Naive thymus-derived CD4-positive, alpha-beta T cell (primary cell): ENCODE measurements around the gene RNF13. TPM values are rescaled to one million over a fixed set of nuclear protein-coding genes. Genes with fewer than 3 reads are reported as not detected.

Experiments used
- ATAC-seq: fragments of 150-1000 bp; cut with Tn5 transposase; 2 replicates; pipeline ENCODE4 v1.10.0; 2021; ENCODE audit warnings: mild to moderate bottlenecking, moderate library complexity
- CTCF ChIA-PET: fragments of 350-600 bp; sonication (Branson Sonifier 250); formaldehyde crosslinking; loops from one replicate; lab custom pipeline; 2021; ENCODE audit warnings: antibody characterized with exemption; lab: Charles Lee
- POLR2A ChIA-PET: fragments of 350-600 bp; sonication (Branson Sonifier 250); formaldehyde crosslinking; loops from one replicate; lab custom pipeline; 2021; ENCODE audit warnings: antibody characterized with exemption, inconsistent platforms; lab: Charles Lee
- DNase-seq, 9 donors: peaks; one replicate each; pipeline versions ENCODE4 v3.0.0 to v3.0.0-alpha.2; 2020 to 2022; ENCODE audit warnings: mixed read lengths in 1 of 9
- H3K27ac ChIP-seq: one replicate; pipeline ENCODE4 v1.7.0; 2013; ENCODE audit warnings: mild to moderate bottlenecking, low read depth, low read length, moderate library complexity
- H3K27me3 ChIP-seq, 2 donors: one replicate each; pipeline ENCODE4 v1.7.0; 2013; ENCODE audit warnings: low read length in 2 of 2, mild to moderate bottlenecking in 2 of 2, moderate library complexity in 2 of 2; ENCODE audit not compliant: control insufficient read depth in 2 of 2, insufficient read depth in 2 of 2
- H3K36me3 ChIP-seq, 3 experiments: 1 replicate in 2 of 3; 2 replicates in 1 of 3; pipeline ENCODE4 v1.7.0; 2013; ENCODE audit warnings: low read length in 3 of 3, mild to moderate bottlenecking in 3 of 3, moderate library complexity in 1 of 3; ENCODE audit not compliant: insufficient read depth in 3 of 3, control insufficient read depth in 2 of 3
- H3K4me1 ChIP-seq, 2 donors: one replicate each; pipeline ENCODE4 v1.7.0; 2013; ENCODE audit warnings: low read length in 2 of 2, mild to moderate bottlenecking in 2 of 2, moderate library complexity in 1 of 2; ENCODE audit not compliant: control insufficient read depth in 2 of 2, insufficient read depth in 2 of 2
- H3K4me3 ChIP-seq: 2 replicates; pipeline ENCODE4 v1.7.0; 2013; ENCODE audit warnings: mild to moderate bottlenecking, low read length
- H3K9me3 ChIP-seq, 3 experiments: 1 replicate in 2 of 3; 2 replicates in 1 of 3; pipeline ENCODE4 v1.7.0; 2013; ENCODE audit warnings: low read length in 3 of 3; ENCODE audit not compliant: control insufficient read depth in 2 of 3
- H3K27ac Mint-ChIP-seq, 9 donors: one replicate each; pipeline ENCODE4 v1.8.0; 2020 to 2022; ENCODE audit warnings: mixed read lengths in 9 of 9, mild to moderate bottlenecking in 8 of 9, moderate library complexity in 5 of 9, inconsistent platforms in 2 of 9
- H3K27me3 Mint-ChIP-seq, 5 donors: one replicate each; pipeline ENCODE4 v1.8.0; 2021 to 2022; ENCODE audit warnings: mixed read lengths in 5 of 5, mild to moderate bottlenecking in 1 of 5
- H3K36me3 Mint-ChIP-seq, 5 donors: one replicate each; pipeline ENCODE4 v1.8.0; 2020 to 2022; ENCODE audit warnings: mixed read lengths in 5 of 5, mild to moderate bottlenecking in 3 of 5, inconsistent platforms in 1 of 5
- H3K4me1 Mint-ChIP-seq, 7 donors: one replicate each; pipeline ENCODE4 v1.8.0; 2020 to 2022; ENCODE audit warnings: mixed read lengths in 7 of 7, mild to moderate bottlenecking in 3 of 7, inconsistent platforms in 1 of 7
- H3K4me3 Mint-ChIP-seq, 10 donors: one replicate each; pipeline ENCODE4 v1.8.0; 2020 to 2022; ENCODE audit warnings: mild to moderate bottlenecking in 10 of 10, mixed read lengths in 10 of 10, moderate library complexity in 6 of 10, inconsistent platforms in 2 of 10
- H3K9me3 Mint-ChIP-seq, 11 donors: one replicate each; pipeline ENCODE4 v1.8.0; 2020 to 2022; ENCODE audit warnings: mixed read lengths in 11 of 11, mild to moderate bottlenecking in 4 of 11, inconsistent platforms in 1 of 11, moderate library complexity in 1 of 11
- intact Hi-C, 2 donors: fragments of 100-400 bp; cut with micrococcal nuclease; formaldehyde crosslinking; loops; one replicate each; pipeline ENCODE4 v1.15.1; 2023
- polyA plus RNA-seq, 2 donors: library from polyadenylated mRNA; unstranded; fragments of 300-500 nt; fragmentation: Illumina TruSeq; gene quantifications; one replicate each; pipeline ENCODE4 v1.2.3, GENCODE V29; 2021
- total RNA-seq, 6 experiments: library from RNA in 5 of 6; stranded (reverse) in 5 of 6; gene quantifications; 1 replicate in 5 of 6; 2 replicates in 1 of 6; pipeline ENCODE4 v1.2.3 and lab custom pipeline; 2021 to 2026

The RNF13 gene
- total and polyA plus RNA-seq, 7 experiments from 2014 or later, result 41.2 to 131 (median 66.6) TPM

GRCh38 chr3:149815321-149815720, 2.3 kb downstream of the RNF13 start:
- Histone ChIP-seq H3K36me3 (peaks cover 0 to 9% (median 0%) of the 10 kb centered on the region in 3 experiments), H3K27ac (no peak overlapping the region), H3K4me1 (peaks cover 14 to 36% of the 10 kb centered on the region in 2 donors), H3K27me3 (no peaks in the 10 kb centered on the region), H3K4me3 (no peak overlapping the region), H3K9me3 (no peaks in the 10 kb centered on the region)
- H3K9me3 Mint-ChIP-seq, result peaks cover 0 to 3% (median 0%) of the 10 kb centered on the region in 11 donors
- CTCF ChIA-PET, result no interaction called here
- no peaks in the 10 kb centered on the region for H3K27me3 Mint-ChIP-seq
- DNase-seq (no peak), ATAC-seq (no peak)
- intact Hi-C loops, result loop anchor here (10.0 kb wide), 3 partner anchors 541 to 1389 kb away; partner anchors contain the start of genes ERICH6 (in 1 of the 2) and GPR171 (in 1 of the 2)
- H3K27ac Mint-ChIP-seq, result no peak overlapping the region
- H3K4me3 Mint-ChIP-seq, result peak overlapping the region in 9 of 10 donors; percentile 38 to 100 (median 99)
- peaks cover 50 to 76% (median 68%) of the 10 kb centered on the region in 7 donors for H3K4me1 Mint-ChIP-seq
- POLR2A ChIA-PET, result interaction anchor here (2.8 kb wide), 1 partner anchor 63 kb away, joined by 20 read pairs; the partner anchor contains the start of gene COMMD2
- peaks cover 0 to 19% (median 11%) of the 10 kb centered on the region in 5 donors for H3K36me3 Mint-ChIP-seq

DNA sequence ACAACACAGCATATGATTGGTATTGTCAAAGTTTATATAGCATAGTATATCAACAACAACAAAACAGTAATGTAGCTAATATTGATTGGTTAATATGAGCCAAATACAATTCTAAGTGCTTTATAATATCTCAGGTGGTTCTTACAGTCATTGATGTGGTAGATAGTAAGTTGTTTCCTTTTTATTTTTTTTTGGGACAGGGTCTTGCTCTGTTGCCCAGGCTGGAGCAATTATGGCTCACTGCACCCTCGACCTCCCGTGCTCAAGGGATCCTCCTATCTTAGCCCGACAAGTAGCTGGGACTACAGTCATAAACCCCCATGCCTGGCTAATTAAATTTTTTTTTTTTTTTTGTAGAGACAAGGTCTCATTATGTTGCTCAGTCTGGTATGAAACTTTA, 2.7 kb downstream of the RNF13 start:
- Mint-ChIP-seq H3K27ac (no peak overlapping the region), H3K4me1 (peaks cover 50 to 81% (median 71%) of the 10 kb centered on the region in 7 donors), H3K36me3 (peaks cover 0 to 20% (median 15%) of the 10 kb centered on the region in 5 donors), H3K9me3 (peaks cover 0 to 5% (median 0%) of the 10 kb centered on the region in 11 donors), H3K4me3 (peak overlapping the region in 8 of 10 donors; percentile 22 to 100 (median 43)), H3K27me3 (no peaks in the 10 kb centered on the region)
- Histone ChIP-seq H3K27me3 (no peaks in the 10 kb centered on the region), H3K36me3 (peaks cover 0 to 9% (median 0%) of the 10 kb centered on the region in 3 experiments), H3K4me1 (peaks cover 14 to 36% of the 10 kb centered on the region in 2 donors), H3K4me3 (no peak overlapping the region), H3K9me3 (no peaks in the 10 kb centered on the region), H3K27ac (no peak overlapping the region)
- CTCF ChIA-PET, result no interaction called here
- ATAC-seq, result no peak
- no peak for DNase-seq
- intact Hi-C loops, result loop anchor here (10.0 kb wide), 3 partner anchors 541 to 1389 kb away; partner anchors contain the start of genes ERICH6 (in 1 of the 2) and GPR171 (in 1 of the 2)
- POLR2A ChIA-PET, result no interaction called here

DNA sequence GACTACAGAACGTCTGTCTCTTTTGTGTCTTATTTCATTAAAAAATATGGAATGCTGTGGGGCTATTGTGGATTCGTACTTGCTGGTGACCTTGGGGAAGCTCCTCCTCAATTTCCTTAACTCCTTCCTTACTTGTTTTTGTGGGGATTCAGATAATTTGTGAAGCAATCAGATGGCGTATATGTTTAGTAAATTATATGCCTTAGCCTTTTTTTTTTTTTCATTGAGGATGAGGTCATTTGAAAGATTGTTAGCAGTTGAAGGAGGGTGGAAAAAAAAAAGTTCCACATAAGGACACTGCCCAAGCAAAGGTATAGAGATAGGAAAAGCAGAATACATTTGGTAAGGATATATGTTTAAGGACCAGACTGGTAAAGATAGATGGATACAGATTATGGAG, 3.3 kb downstream of the RNF13 start:
- CTCF ChIA-PET, result no interaction called here
- ATAC-seq (no peak), DNase-seq (no peak)
- no peak overlapping the region for H3K27ac Mint-ChIP-seq
- no peak overlapping the region for H3K4me3 ChIP-seq
- H3K27me3 Mint-ChIP-seq, result no peaks in the 10 kb centered on the region
- no peaks in the 10 kb centered on the region for H3K27me3 ChIP-seq
- H3K4me1 Mint-ChIP-seq, result peaks cover 50 to 86% (median 73%) of the 10 kb centered on the region in 7 donors
- H3K27ac ChIP-seq, result no peak overlapping the region
- peaks cover 0 to 9% (median 0%) of the 10 kb centered on the region in 3 experiments for H3K36me3 ChIP-seq
- intact Hi-C loops, result loop anchor here (10.0 kb wide), 3 partner anchors 542 to 1388 kb away; partner anchors contain the start of genes ERICH6 (in 1 of the 2) and GPR171 (in 1 of the 2)
- peaks cover 0 to 5% (median 0%) of the 10 kb centered on the region in 11 donors for H3K9me3 Mint-ChIP-seq
- peaks cover 14 to 36% of the 10 kb centered on the region in 2 donors for H3K4me1 ChIP-seq
- POLR2A ChIA-PET, result no interaction called here
- H3K36me3 Mint-ChIP-seq, result peaks cover 0 to 21% (median 19%) of the 10 kb centered on the region in 5 donors
- no peaks in the 10 kb centered on the region for H3K9me3 ChIP-seq
- H3K4me3 Mint-ChIP-seq, result peak overlapping the region in 4 of 10 donors; percentile 1 to 100 (median 70)

GRCh38 chr3:149816986-149817385, 4.0 kb downstream of the RNF13 start:
- ChIA-PET CTCF (no interaction called here), POLR2A (no interaction called here)
- intact Hi-C loops, result loop anchor here (10.0 kb wide), 3 partner anchors 542 to 1388 kb away; partner anchors contain the start of genes ERICH6 (in 1 of the 2) and GPR171 (in 1 of the 2)
- peak overlapping the region in 5 of 10 donors; percentile 1 to 99 (median 8) for H3K4me3 Mint-ChIP-seq
- Histone ChIP-seq H3K36me3 (peaks cover 0 to 9% (median 0%) of the 10 kb centered on the region in 3 experiments), H3K4me3 (no peak overlapping the region), H3K27me3 (no peaks in the 10 kb centered on the region), H3K4me1 (peaks cover 14 to 36% of the 10 kb centered on the region in 2 donors), H3K27ac (no peak overlapping the region), H3K9me3 (no peaks in the 10 kb centered on the region)
- no peaks in the 10 kb centered on the region for H3K27me3 Mint-ChIP-seq
- DNase-seq, result no peak
- H3K27ac Mint-ChIP-seq, result no peak overlapping the region
- peaks cover 48 to 92% (median 79%) of the 10 kb centered on the region in 7 donors for H3K4me1 Mint-ChIP-seq
- H3K9me3 Mint-ChIP-seq, result peaks cover 0 to 10% (median 0%) of the 10 kb centered on the region in 11 donors
- no peak for ATAC-seq
- peaks cover 0 to 27% (median 25%) of the 10 kb centered on the region in 5 donors for H3K36me3 Mint-ChIP-seq

- H3K9me3 ChIP-seq, result no peaks in the 10 kb centered on the region
- peaks cover 4 to 28% of the 10 kb centered on the region in 2 donors for H3K4me1 ChIP-seq
- ChIA-PET CTCF (no interaction called here), POLR2A (interaction anchor here (0.6 to 0.9 kb wide), 2 partner anchors 11 to 62 kb away, joined by 3 read pairs; no protein-coding TSS in a partner anchor)
- no peak for DNase-seq
- no peak overlapping the region for H3K27ac Mint-ChIP-seq
- H3K36me3 ChIP-seq, result no peaks in the 10 kb centered on the region
- peaks cover 36 to 97% (median 89%) of the 10 kb centered on the region in 7 donors for H3K4me1 Mint-ChIP-seq
- H3K36me3 Mint-ChIP-seq, result peaks cover 0 to 43% (median 34%) of the 10 kb centered on the region in 5 donors
- H3K4me3 Mint-ChIP-seq, result peak overlapping the region in 2 of 10 donors; percentile 10 to 24
- no peak overlapping the region for H3K27ac ChIP-seq
- intact Hi-C loops, result loop anchor here (10.0 kb wide), 3 partner anchors 545 to 1385 kb away; partner anchors contain the start of genes ERICH6 (in 1 of the 2) and GPR171 (in 1 of the 2)
- H3K4me3 ChIP-seq, result no peak overlapping the region
- H3K27me3 Mint-ChIP-seq, result no peaks in the 10 kb centered on the region
- no peak for ATAC-seq
- H3K27me3 ChIP-seq, result no peaks in the 10 kb centered on the region
- H3K9me3 Mint-ChIP-seq, result peaks cover 0 to 14% (median 2%) of the 10 kb centered on the region in 11 donors
These were observed 6.4 kb downstream of the RNF13 start for GRCh38 chr3:149819432-149819831.

DNA sequence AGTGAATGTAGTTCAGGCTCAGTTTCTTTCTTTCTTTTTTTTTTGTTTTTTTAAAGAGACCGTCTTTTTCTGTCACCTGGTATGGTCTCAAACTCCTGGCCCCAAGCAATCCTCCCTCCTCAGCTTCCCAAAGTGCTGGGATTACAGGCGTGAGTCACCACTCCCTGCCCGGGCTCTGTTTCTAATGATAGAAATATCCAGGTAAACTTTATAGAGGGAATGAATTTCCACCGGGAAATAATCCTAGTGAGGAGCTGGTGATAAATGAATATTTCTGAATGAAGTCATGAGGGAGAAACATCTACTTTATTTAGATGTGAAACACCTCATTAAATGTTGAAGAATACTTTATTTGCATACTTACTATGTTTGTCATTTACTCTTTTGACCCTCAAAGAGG, 7.2 kb downstream of the RNF13 start:
- Histone ChIP-seq H3K4me1 (peaks cover 0 to 21% of the 10 kb centered on the region in 2 donors), H3K9me3 (no peaks in the 10 kb centered on the region), H3K36me3 (no peaks in the 10 kb centered on the region), H3K27me3 (no peaks in the 10 kb centered on the region), H3K27ac (no peak overlapping the region), H3K4me3 (no peak overlapping the region)
- ATAC-seq (no peak), DNase-seq (no peak)
- Mint-ChIP-seq H3K27ac (peak overlapping the region in 1 of 9 donors; percentile 19), H3K9me3 (peaks cover 0 to 14% (median 2%) of the 10 kb centered on the region in 11 donors), H3K4me1 (peaks cover 30 to 89% (median 82%) of the 10 kb centered on the region in 7 donors), H3K36me3 (peaks cover 0 to 42% (median 30%) of the 10 kb centered on the region in 5 donors), H3K4me3 (peak overlapping the region in 2 of 10 donors; percentile 30 to 45), H3K27me3 (no peaks in the 10 kb centered on the region)
- ChIA-PET CTCF (interaction anchor here (0.7 to 1.4 kb wide), 2 partner anchors 11 to 12 kb away, joined by 3 read pairs; no protein-coding TSS in a partner anchor), POLR2A (interaction anchor here (0.6 kb wide), 1 partner anchor 618 kb away, joined by 4 read pairs; no protein-coding TSS in a partner anchor)
- intact Hi-C loops, result no loop called here
